ENCODE results near the gene ERBB2.

Gene ERBB2

GRCh38 chr17:39688475-39688835, 11.4 kb upstream of the ERBB2 start:
- no peaks in the 10 kb centered on the region for H3K9me2 ChIP-seq (replicated peaks; ENCODE audit: low read depth, low read length)
- no peaks in the 10 kb centered on the region for H3K36me3 ChIP-seq (ENCODE audit: insufficient read depth, low read length)
- peaks cover 12% of the 10 kb centered on the region for H3K27me3 ChIP-seq (ENCODE audit: insufficient read depth, low read length, poor library complexity, severe bottlenecking)
- TF ChIP-seq EZH2phosphoT487 (IDR thresholded peaks at IDR 0.05; ENCODE audit: borderline replicate concordance) (no peak), CTCF (conservative IDR thresholded peaks at IDR 0.05; ENCODE audit: low read length) (no peak)
- peak overlapping the region; percentile 88 for H3K9ac ChIP-seq (ENCODE audit: low read depth, low read length, poor library complexity, severe bottlenecking)
- H3K4me2 ChIP-seq (ENCODE audit: low read depth, low read length, poor library complexity, severe bottlenecking) = peak overlapping the region; percentile 96
- H2AFZ ChIP-seq (ENCODE audit: low read length) = peak overlapping the region; percentile 95
- H4K20me1 ChIP-seq (ENCODE audit: insufficient read depth, low read length, poor library complexity, severe bottlenecking) = no peaks in the 10 kb centered on the region
- H3K4me3 ChIP-seq (ENCODE audit: low read length, poor library complexity, severe bottlenecking) = peak overlapping the region; percentile 97
- peaks cover 22% of the 10 kb centered on the region for H3K4me1 ChIP-seq (ENCODE audit: insufficient read depth, low read length, poor library complexity, severe bottlenecking)
- peaks cover 5% of the 10 kb centered on the region; the same call in 1 of the 2 replicates for H3F3A ChIP-seq (ENCODE audit: low read depth)
- no peaks in the 10 kb centered on the region for H3K9me3 ChIP-seq (ENCODE audit: insufficient read depth, low read depth, low read length)
- no peaks in the 10 kb centered on the region for H3K79me2 ChIP-seq (ENCODE audit: insufficient read depth, low read length)

- H3K9ac ChIP-seq (ENCODE audit: low read depth, low read length, poor library complexity, severe bottlenecking) = peak overlapping the region; percentile 88
- peaks cover 5% of the 10 kb centered on the region; the same call in 1 of the 2 replicates for H3F3A ChIP-seq (ENCODE audit: low read depth)
- H3K4me2 ChIP-seq (ENCODE audit: low read depth, low read length, poor library complexity, severe bottlenecking) = peak overlapping the region; percentile 96
- H3K4me1 ChIP-seq (ENCODE audit: insufficient read depth, low read length, poor library complexity, severe bottlenecking) = peaks cover 22% of the 10 kb centered on the region
- H3K36me3 ChIP-seq (ENCODE audit: insufficient read depth, low read length) = no peaks in the 10 kb centered on the region
- H3K9me3 ChIP-seq (ENCODE audit: insufficient read depth, low read depth, low read length) = no peaks in the 10 kb centered on the region
- H3K27me3 ChIP-seq (ENCODE audit: insufficient read depth, low read length, poor library complexity, severe bottlenecking) = peaks cover 12% of the 10 kb centered on the region
- no peaks in the 10 kb centered on the region for H4K20me1 ChIP-seq (ENCODE audit: insufficient read depth, low read length, poor library complexity, severe bottlenecking)
- no peaks in the 10 kb centered on the region for H3K9me2 ChIP-seq (replicated peaks; ENCODE audit: low read depth, low read length)
- no peaks in the 10 kb centered on the region for H3K79me2 ChIP-seq (ENCODE audit: insufficient read depth, low read length)
- H2AFZ ChIP-seq (ENCODE audit: low read length) = no peak overlapping the region
- H3K4me3 ChIP-seq (ENCODE audit: low read length, poor library complexity, severe bottlenecking) = peak overlapping the region; percentile 97
- TF ChIP-seq EZH2phosphoT487 (IDR thresholded peaks at IDR 0.05; ENCODE audit: borderline replicate concordance) (no peak), CTCF (conservative IDR thresholded peaks at IDR 0.05; ENCODE audit: low read length) (no peak)
These were observed 10.9 kb upstream of the ERBB2 start for GRCh38 chr17:39688945-39689344.

GRCh38 chr17:39694593-39694992, 5.3 kb upstream of the ERBB2 start:
- no peaks in the 10 kb centered on the region for H3K36me3 ChIP-seq (ENCODE audit: insufficient read depth, low read length)
- H3K9ac ChIP-seq (ENCODE audit: low read depth, low read length, poor library complexity, severe bottlenecking) = no peak overlapping the region
- no peaks in the 10 kb centered on the region for H3K79me2 ChIP-seq (ENCODE audit: insufficient read depth, low read length)
- no peaks in the 10 kb centered on the region for H3K4me1 ChIP-seq (ENCODE audit: insufficient read depth, low read length, poor library complexity, severe bottlenecking)
- H3F3A ChIP-seq (ENCODE audit: low read depth) = no peaks in the 10 kb centered on the region
- no peaks in the 10 kb centered on the region for H4K20me1 ChIP-seq (ENCODE audit: insufficient read depth, low read length, poor library complexity, severe bottlenecking)
- no peak overlapping the region for H3K4me2 ChIP-seq (ENCODE audit: low read depth, low read length, poor library complexity, severe bottlenecking)
- H2AFZ ChIP-seq (ENCODE audit: low read length) = no peak overlapping the region
- no peaks in the 10 kb centered on the region for H3K9me2 ChIP-seq (replicated peaks; ENCODE audit: low read depth, low read length)
- H3K9me3 ChIP-seq (ENCODE audit: insufficient read depth, low read depth, low read length) = no peaks in the 10 kb centered on the region
- peaks cover 12% of the 10 kb centered on the region for H3K27me3 ChIP-seq (ENCODE audit: insufficient read depth, low read length, poor library complexity, severe bottlenecking)
- no peak overlapping the region for H3K4me3 ChIP-seq (ENCODE audit: low read length, poor library complexity, severe bottlenecking)
- no peak for TF ChIP-seq EZH2phosphoT487 (IDR thresholded peaks at IDR 0.05; ENCODE audit: borderline replicate concordance)

- no peaks in the 10 kb centered on the region for H3K4me1 ChIP-seq (ENCODE audit: insufficient read depth, low read length, poor library complexity, severe bottlenecking)
- H3K4me3 ChIP-seq (ENCODE audit: low read length, poor library complexity, severe bottlenecking) = no peak overlapping the region
- H3K27me3 ChIP-seq (ENCODE audit: insufficient read depth, low read length, poor library complexity, severe bottlenecking) = peaks cover 10% of the 10 kb centered on the region
- H2AFZ ChIP-seq (ENCODE audit: low read length) = no peak overlapping the region
- no peaks in the 10 kb centered on the region for H3K79me2 ChIP-seq (ENCODE audit: insufficient read depth, low read length)
- no peak overlapping the region for H3K9ac ChIP-seq (ENCODE audit: low read depth, low read length, poor library complexity, severe bottlenecking)
- H3K9me2 ChIP-seq (replicated peaks; ENCODE audit: low read depth, low read length) = no peaks in the 10 kb centered on the region
- TF ChIP-seq EZH2phosphoT487 (IDR thresholded peaks at IDR 0.05; ENCODE audit: borderline replicate concordance) = no peak
- TF ChIP-seq CTCF (conservative IDR thresholded peaks at IDR 0.05; ENCODE audit: low read length) = no peak
- no peaks in the 10 kb centered on the region for H4K20me1 ChIP-seq (ENCODE audit: insufficient read depth, low read length, poor library complexity, severe bottlenecking)
- H3F3A ChIP-seq (ENCODE audit: low read depth) = no peaks in the 10 kb centered on the region
- H3K9me3 ChIP-seq (ENCODE audit: insufficient read depth, low read depth, low read length) = no peaks in the 10 kb centered on the region
- H3K4me2 ChIP-seq (ENCODE audit: low read depth, low read length, poor library complexity, severe bottlenecking) = no peak overlapping the region
- no peaks in the 10 kb centered on the region for H3K36me3 ChIP-seq (ENCODE audit: insufficient read depth, low read length)
These were observed 4.8 kb upstream of the ERBB2 start for GRCh38 chr17:39695089-39695474.
